GM12801 (cell line): Measurements from ENCODE around the gene PAK3.

ENCODE experiments used
- CTCF ChIP-seq: IDR thresholded peaks from one replicate; pipeline ENCODE4 v1.5.1; 2011; ENCODE audit warnings: control low read depth; ENCODE audit not compliant: insufficient read length; ENCODE audit errors: extremely low read depth

Gene PAK3

GRCh38 chrX:111168314-111168713, 72.3 kb downstream of the PAK3 start:
- no peak for TF ChIP-seq CTCF

GRCh38 chrX:111169141-111169540, 73.2 kb downstream of the PAK3 start:
- TF ChIP-seq CTCF = no peak

- TF ChIP-seq CTCF = no peak
Observed at GRCh38 chrX:111170017-111170416, 74.0 kb downstream of the PAK3 start.

GRCh38 chrX:111180750-111181240, 84.8 kb downstream of the PAK3 start:
- TF ChIP-seq CTCF = no peak

GRCh38 chrX:111181951-111182350, 86.0 kb downstream of the PAK3 start:
- no peak for TF ChIP-seq CTCF

- TF ChIP-seq CTCF = no peak
Observed at GRCh38 chrX:111182997-111183396, 87.0 kb downstream of the PAK3 start.

GRCh38 chrX:111191598-111191997, 95.6 kb downstream of the PAK3 start:
- TF ChIP-seq CTCF = no peak

- no peak for TF ChIP-seq CTCF
Observed at GRCh38 chrX:111199505-111199904, 103.5 kb downstream of the PAK3 start.
